Measurements from ENCODE around the gene WFDC1.

WFDC1 gene

DNA sequence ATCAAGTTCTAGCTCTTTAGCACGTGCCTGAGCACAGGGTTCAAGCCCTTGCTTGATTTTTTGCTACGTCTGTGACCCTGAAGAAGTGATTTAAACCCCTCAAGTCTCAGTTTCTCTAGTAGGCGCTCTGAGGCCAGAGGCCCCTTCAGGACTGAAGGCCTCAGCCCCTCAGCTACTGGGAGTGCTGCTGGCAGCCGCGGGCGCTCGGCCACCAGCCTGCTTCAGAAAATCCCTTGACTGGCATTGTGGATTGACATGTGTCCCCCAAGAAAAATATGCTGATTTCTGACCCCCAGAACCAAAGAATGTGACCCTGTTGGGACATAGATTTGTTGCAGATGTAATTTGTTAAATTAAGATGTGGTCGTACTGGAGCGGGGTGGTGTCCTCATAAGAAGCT, 20.2 kb upstream of the WFDC1 start:
- Mint-ChIP-seq H3K4me3 (no peak overlapping the region), H3K4me1 (peaks cover 18% of the 10 kb centered on the region), H3K36me3 (ENCODE audit: low read depth) (no peaks in the 10 kb centered on the region), H3K27me3 (ENCODE audit: low read depth, poor library complexity) (peaks cover 21% of the 10 kb centered on the region), H3K9me3 (no peaks in the 10 kb centered on the region), H3K27ac (no peak overlapping the region)
- DNase-seq, result no peak
- no peak for TF ChIP-seq CTCF (IDR thresholded peaks at IDR 0.05)

GRCh38 chr16:84275585-84276151, 19.0 kb upstream of the WFDC1 start:
- no peak for DNase-seq

GRCh38 chr16:84277244-84277823, 17.3 kb upstream of the WFDC1 start:
- no peaks in the 10 kb centered on the region for H3K9me3 Mint-ChIP-seq
- peak; percentile 93 for TF ChIP-seq CTCF (IDR thresholded peaks at IDR 0.05)
- no peaks in the 10 kb centered on the region for H3K36me3 Mint-ChIP-seq (ENCODE audit: low read depth)
- H3K4me3 Mint-ChIP-seq, result no peak overlapping the region
- H3K4me1 Mint-ChIP-seq, result peaks cover 33% of the 10 kb centered on the region
- H3K27ac Mint-ChIP-seq, result no peak overlapping the region
- DNase-seq, result peak; percentile 84
- H3K27me3 Mint-ChIP-seq (ENCODE audit: low read depth, poor library complexity), result peaks cover 32% of the 10 kb centered on the region

More at GRCh38 chr16:84275585-84276151, 19.0 kb upstream of the WFDC1 start:
- peaks cover 23% of the 10 kb centered on the region for H3K27me3 Mint-ChIP-seq (ENCODE audit: low read depth, poor library complexity)
- H3K36me3 Mint-ChIP-seq (ENCODE audit: low read depth), result no peaks in the 10 kb centered on the region
- no peaks in the 10 kb centered on the region for H3K9me3 Mint-ChIP-seq
- H3K4me3 Mint-ChIP-seq, result no peak overlapping the region
- H3K27ac Mint-ChIP-seq, result no peak overlapping the region
- no peak for TF ChIP-seq CTCF (IDR thresholded peaks at IDR 0.05)
- H3K4me1 Mint-ChIP-seq, result peaks cover 23% of the 10 kb centered on the region

- Mint-ChIP-seq H3K36me3 (ENCODE audit: low read depth) (no peaks in the 10 kb centered on the region), H3K9me3 (no peaks in the 10 kb centered on the region), H3K27me3 (ENCODE audit: low read depth, poor library complexity) (peaks cover 37% of the 10 kb centered on the region), H3K27ac (no peak overlapping the region), H3K4me3 (no peak overlapping the region), H3K4me1 (peaks cover 38% of the 10 kb centered on the region)
- no peak for DNase-seq
- no peak for TF ChIP-seq CTCF (IDR thresholded peaks at IDR 0.05)
These were observed 16.3 kb upstream of the WFDC1 start for GRCh38 chr16:84278333-84278732.

- no peaks in the 10 kb centered on the region for H3K9me3 Mint-ChIP-seq
- H3K27ac Mint-ChIP-seq, result no peak overlapping the region
- peak; percentile 28 for DNase-seq
- H3K4me1 Mint-ChIP-seq, result peaks cover 44% of the 10 kb centered on the region
- no peak for TF ChIP-seq CTCF (IDR thresholded peaks at IDR 0.05)
- H3K27me3 Mint-ChIP-seq (ENCODE audit: low read depth, poor library complexity), result peaks cover 38% of the 10 kb centered on the region
- H3K36me3 Mint-ChIP-seq (ENCODE audit: low read depth), result no peaks in the 10 kb centered on the region
- H3K4me3 Mint-ChIP-seq, result no peak overlapping the region
These were observed 15.7 kb upstream of the WFDC1 start for GRCh38 chr16:84278968-84279367.

- Mint-ChIP-seq H3K4me1 (peaks cover 53% of the 10 kb centered on the region), H3K4me3 (no peak overlapping the region), H3K9me3 (no peaks in the 10 kb centered on the region), H3K27me3 (ENCODE audit: low read depth, poor library complexity) (peaks cover 38% of the 10 kb centered on the region), H3K27ac (peak overlapping the region; percentile 50), H3K36me3 (ENCODE audit: low read depth) (no peaks in the 10 kb centered on the region)
- no peak for TF ChIP-seq CTCF (IDR thresholded peaks at IDR 0.05)
- DNase-seq, result peak; percentile 34
These were observed 14.8 kb upstream of the WFDC1 start for GRCh38 chr16:84279881-84280280.
